BLaER1 (cell line): ENCODE results near the gene TMC6.
A peak's percentile ranks its signal among the peaks of the same experiment; 100 is the strongest.
"Not testable (repeated sequence)": the region's sequence is repeated elsewhere in the genome, so short reads cannot be mapped to it uniquely, and the experiment has no call there.

Source experiments
- H3K27ac ChIP-seq: shearing (Covaris generic); formaldehyde crosslinking; 2 replicates; pipeline ENCODE4 v1.8.1; 2022
- H3K27me3 ChIP-seq: shearing (Covaris generic); formaldehyde crosslinking; 2 replicates; pipeline ENCODE4 v1.8.1; 2022
- H3K36me3 ChIP-seq: shearing (Covaris generic); formaldehyde crosslinking; 2 replicates; pipeline ENCODE4 v1.8.1; 2022
- H3K4me1 ChIP-seq: shearing (Covaris generic); formaldehyde crosslinking; 2 replicates; pipeline ENCODE4 v1.8.1; 2022
- H3K4me2 ChIP-seq: shearing (Covaris generic); formaldehyde crosslinking; 2 replicates; pipeline ENCODE4 v1.8.1; 2022
- H3K4me3 ChIP-seq: shearing (Covaris generic); formaldehyde crosslinking; 2 replicates; pipeline ENCODE4 v1.8.1; 2022
- H3K9ac ChIP-seq: shearing (Covaris generic); formaldehyde crosslinking; 2 replicates; pipeline ENCODE4 v1.8.1; 2022
- H3K9me3 ChIP-seq: shearing (Covaris generic); formaldehyde crosslinking; 2 replicates; pipeline ENCODE4 v1.8.1; 2022
- H4K20me1 ChIP-seq: shearing (Covaris generic); formaldehyde crosslinking; 2 replicates; pipeline ENCODE4 v1.8.1; 2022
- Cebpa-rat ChIP-seq: shearing (Covaris generic); IDR thresholded peaks from 2 replicates; pipeline ENCODE4 v1.8.1; 2022

TMC6 gene

DNA sequence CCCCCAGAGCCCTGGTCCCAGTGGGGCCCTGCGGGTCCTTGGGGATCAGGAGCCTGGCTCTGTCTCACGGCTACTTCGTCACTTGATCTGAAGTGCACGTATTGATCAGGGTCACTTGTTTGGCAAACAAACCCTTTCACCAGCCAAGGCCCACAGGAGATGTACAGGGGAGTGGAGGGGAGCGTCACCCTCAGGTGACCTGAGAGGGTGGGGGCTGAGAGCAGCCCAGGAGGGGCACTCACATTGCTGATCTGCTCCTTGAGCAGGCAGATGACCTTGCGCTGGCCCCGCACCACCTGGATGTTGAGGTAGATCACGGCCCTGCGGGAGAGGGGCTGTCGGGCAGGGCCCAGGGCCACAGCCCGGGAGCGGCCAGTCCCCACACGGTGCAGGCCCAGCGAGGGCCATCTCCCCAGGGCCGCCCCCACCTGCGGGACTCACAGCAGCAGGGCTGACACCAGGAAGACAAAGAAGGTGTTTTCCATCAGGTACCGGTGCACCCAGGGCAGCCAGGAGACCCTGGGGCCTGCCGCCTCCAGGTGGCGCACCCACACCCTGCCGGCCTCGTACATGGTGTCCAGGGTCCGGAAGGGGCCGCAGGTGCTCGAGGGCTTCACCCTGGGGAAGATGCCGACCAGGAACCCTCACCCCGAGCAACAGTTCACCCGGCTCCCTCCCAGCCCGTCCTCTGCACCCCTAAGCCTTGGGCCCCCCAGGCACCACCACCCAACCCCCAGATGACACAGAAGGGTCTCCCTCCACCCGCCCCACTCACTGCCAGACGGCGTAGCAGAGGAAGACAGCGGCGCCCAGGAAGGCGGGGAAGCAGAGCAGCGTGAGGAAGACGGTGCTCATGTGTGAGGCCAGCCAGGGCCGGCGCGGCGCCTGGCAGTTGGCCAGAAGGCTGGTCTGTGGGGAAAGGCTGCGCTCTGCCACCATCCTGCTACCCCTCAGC is 11.3 kb downstream of the TMC6 start:
- Histone ChIP-seq H3K36me3 (peaks cover 96% of the 10 kb centered on the region), H3K4me1 (peaks cover 70% of the 10 kb centered on the region), H3K9ac (peak overlapping the region; percentile 40; the same call in 1 of the 2 replicates), H3K4me2 (peak overlapping the region; percentile 73), H3K27ac (peak overlapping the region; percentile 53), H4K20me1 (peaks cover 96% of the 10 kb centered on the region), H3K27me3 (no peaks in the 10 kb centered on the region), H3K4me3 (no peak overlapping the region), H3K9me3 (no peaks in the 10 kb centered on the region)
- no peak for TF ChIP-seq Cebpa-rat

DNA sequence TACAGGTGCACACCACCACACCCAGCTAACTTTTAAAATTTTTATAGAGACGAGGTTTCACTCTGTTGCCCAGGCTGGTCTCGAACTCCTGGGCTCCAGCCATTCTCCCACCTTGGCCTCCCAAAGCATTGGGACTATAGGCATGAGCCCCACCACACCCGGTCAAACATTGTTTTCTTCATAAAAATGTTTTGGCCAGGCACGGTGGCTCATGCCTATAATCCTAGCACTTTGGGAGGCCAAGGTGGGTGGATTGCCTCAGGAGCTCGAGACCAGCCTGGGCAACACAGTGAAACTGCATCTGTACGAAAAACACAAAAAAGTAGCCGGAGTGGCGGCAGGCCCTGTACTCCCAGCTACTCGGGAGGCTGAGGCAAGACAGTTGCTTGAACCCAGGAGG is 12.1 kb downstream of the TMC6 start:
- Histone ChIP-seq H3K4me3 (no peak overlapping the region), H3K4me1 (peaks cover 61% of the 10 kb centered on the region), H3K9ac (no peak overlapping the region; the same call in 1 of the 2 replicates), H3K27me3 (no peaks in the 10 kb centered on the region), H3K36me3 (peaks cover 96% of the 10 kb centered on the region), H3K27ac (no peak overlapping the region), H3K9me3 (no peaks in the 10 kb centered on the region), H3K4me2 (no peak overlapping the region), H4K20me1 (peaks cover 96% of the 10 kb centered on the region)
- TF ChIP-seq Cebpa-rat: no peak

- not testable (repeated sequence) for H3K27ac ChIP-seq, H3K27me3 ChIP-seq, H3K9ac ChIP-seq, H3K4me3 ChIP-seq, H3K9me3 ChIP-seq, H3K4me2 ChIP-seq
- Histone ChIP-seq H3K4me1 (peaks cover 55% of the 10 kb centered on the region), H4K20me1 (peaks cover 96% of the 10 kb centered on the region), H3K36me3 (peaks cover 96% of the 10 kb centered on the region)
Observed at GRCh38 chr17:78115803-78116202, 12.8 kb downstream of the TMC6 start.

- Histone ChIP-seq H3K9me3 (no peaks in the 10 kb centered on the region), H4K20me1 (peaks cover 96% of the 10 kb centered on the region), H3K27ac (no peak overlapping the region), H3K4me2 (no peak overlapping the region), H3K36me3 (peaks cover 96% of the 10 kb centered on the region), H3K4me3 (no peak overlapping the region), H3K27me3 (no peaks in the 10 kb centered on the region), H3K9ac (no peak overlapping the region), H3K4me1 (peaks cover 48% of the 10 kb centered on the region)
- no peak for TF ChIP-seq Cebpa-rat
Observed at GRCh38 chr17:78114831-78115723, 13.5 kb downstream of the TMC6 start.

DNA sequence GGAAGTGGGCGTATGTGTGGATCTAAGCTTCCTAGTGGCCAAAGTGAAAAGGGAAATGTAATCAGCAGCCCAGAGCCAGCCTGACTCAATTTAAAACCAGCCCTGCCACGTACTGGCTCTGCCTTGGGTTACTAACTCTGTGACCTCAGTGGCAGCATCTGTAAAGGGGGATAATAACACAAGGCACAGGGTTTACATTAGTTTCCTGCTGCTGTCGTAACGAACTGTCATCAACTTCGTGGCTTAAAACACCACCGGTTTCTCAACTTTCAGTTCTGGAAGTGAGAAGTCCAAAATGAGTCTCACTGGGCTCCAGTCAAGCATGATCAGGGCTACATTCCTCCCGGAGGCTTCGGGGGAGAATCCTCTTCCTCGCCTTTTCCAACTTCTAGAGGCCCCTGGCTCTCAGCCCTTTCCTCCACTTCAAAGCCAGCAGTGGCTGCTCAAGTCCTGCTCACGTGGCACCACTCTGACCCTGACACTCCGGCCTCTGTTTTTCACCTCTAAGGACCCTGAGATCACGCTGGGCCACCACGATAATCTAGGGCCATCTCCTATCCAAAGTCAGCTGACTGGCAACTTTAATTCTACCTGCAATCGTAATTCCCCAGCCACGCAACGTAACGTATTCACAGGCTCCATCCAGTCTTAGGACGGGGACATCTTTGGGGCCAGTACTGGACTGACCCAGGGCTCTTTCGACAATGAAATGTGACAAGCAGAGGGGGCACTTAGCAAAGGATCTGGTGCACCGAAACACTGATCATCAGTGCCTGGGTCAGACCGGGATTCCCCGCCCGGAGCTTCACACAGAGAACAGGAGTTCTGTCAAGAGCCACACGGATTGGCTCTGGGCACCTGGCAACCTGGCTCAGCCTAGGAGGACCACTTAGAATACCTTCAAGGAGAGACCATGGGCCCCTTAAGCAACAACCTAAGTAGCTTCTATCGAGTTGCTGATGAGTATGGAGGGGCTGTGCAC is 14.5 kb downstream of the TMC6 start:
- Histone ChIP-seq H3K27me3 (no peaks in the 10 kb centered on the region), H4K20me1 (peaks cover 96% of the 10 kb centered on the region), H3K9ac (no peak overlapping the region), H3K9me3 (no peaks in the 10 kb centered on the region), H3K4me3 (no peak overlapping the region), H3K36me3 (peaks cover 96% of the 10 kb centered on the region), H3K27ac (no peak overlapping the region), H3K4me2 (no peak overlapping the region), H3K4me1 (peaks cover 43% of the 10 kb centered on the region)
- TF ChIP-seq Cebpa-rat: no peak

GRCh38 chr17:78112518-78113471 is 15.8 kb downstream of the TMC6 start:
- 0 out of 2 replicates have a peak overlapping the region, but pooled peaks have one; percentile 11 for H3K4me3 ChIP-seq
- peaks cover 93% of the 10 kb centered on the region for H4K20me1 ChIP-seq
- peak overlapping the region; percentile 56 for H3K4me2 ChIP-seq
- TF ChIP-seq Cebpa-rat: no peak
- no peak overlapping the region for H3K9ac ChIP-seq
- H3K27ac ChIP-seq: no peak overlapping the region
- H3K36me3 ChIP-seq: peaks cover 96% of the 10 kb centered on the region
- H3K9me3 ChIP-seq: no peaks in the 10 kb centered on the region
- no peaks in the 10 kb centered on the region for H3K27me3 ChIP-seq
- peaks cover 39% of the 10 kb centered on the region for H3K4me1 ChIP-seq

DNA sequence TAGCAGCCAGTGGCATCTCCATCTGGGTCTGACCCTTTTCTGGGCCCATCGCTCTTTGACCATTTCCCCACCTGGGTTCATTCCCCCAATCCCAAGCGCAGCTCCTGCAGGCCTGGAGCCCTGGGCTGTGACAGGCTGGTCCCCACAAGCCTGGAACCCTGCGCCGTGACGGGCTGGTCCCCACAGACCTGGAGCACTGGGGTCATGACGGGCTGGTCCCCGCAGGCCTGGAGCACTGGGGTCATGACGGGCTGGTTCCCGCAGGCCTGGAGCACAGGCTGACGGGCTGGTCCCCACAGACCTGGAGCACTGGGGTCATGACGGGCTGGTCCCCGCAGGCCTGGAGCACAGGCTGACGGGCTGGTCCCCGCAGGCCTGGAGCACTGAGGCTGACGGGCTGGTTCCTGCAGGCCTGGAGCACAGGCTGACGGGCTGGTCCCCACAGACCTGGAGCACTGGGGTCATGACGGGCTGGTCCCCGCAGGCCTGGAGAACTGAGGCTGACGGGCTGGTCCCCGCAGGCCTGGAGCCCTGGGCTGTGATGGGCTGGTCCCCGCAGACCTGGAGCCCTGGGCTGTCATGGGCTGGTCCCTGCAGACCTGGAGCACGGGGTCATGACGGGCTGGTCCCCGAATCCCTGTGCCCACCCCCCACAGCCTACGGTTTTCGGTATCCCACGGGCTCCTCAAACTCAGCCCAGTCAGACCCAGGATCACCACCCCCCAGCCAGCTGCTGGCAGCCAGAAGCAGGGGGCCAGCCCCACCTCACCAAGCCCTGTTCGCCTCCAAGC is 16.6 kb downstream of the TMC6 start:
- peaks cover 30% of the 10 kb centered on the region for H3K4me1 ChIP-seq
- peaks cover 88% of the 10 kb centered on the region for H3K36me3 ChIP-seq
- no peak overlapping the region for H3K4me2 ChIP-seq
- no peak overlapping the region for H3K4me3 ChIP-seq
- no peaks in the 10 kb centered on the region for H3K9me3 ChIP-seq
- no peak overlapping the region for H3K9ac ChIP-seq
- H3K27me3 ChIP-seq: no peaks in the 10 kb centered on the region
- H4K20me1 ChIP-seq: peaks cover 85% of the 10 kb centered on the region
- no peak for TF ChIP-seq Cebpa-rat
- no peak overlapping the region for H3K27ac ChIP-seq
